HG03095 (cell line): Measurements from ENCODE around the gene UVRAG.
"Not testable (repeated sequence)": the region's sequence is repeated elsewhere in the genome, so short reads cannot be mapped to it uniquely, and the experiment has no call there.

Source experiments
- ATAC-seq: cut with Tn5 transposase; IDR thresholded peaks from one replicate; pipeline ENCODE4 v1.9.1; 2021; ENCODE audit warnings: moderate library complexity; ENCODE audit not compliant: unreplicated experiment

Gene UVRAG

DNA sequence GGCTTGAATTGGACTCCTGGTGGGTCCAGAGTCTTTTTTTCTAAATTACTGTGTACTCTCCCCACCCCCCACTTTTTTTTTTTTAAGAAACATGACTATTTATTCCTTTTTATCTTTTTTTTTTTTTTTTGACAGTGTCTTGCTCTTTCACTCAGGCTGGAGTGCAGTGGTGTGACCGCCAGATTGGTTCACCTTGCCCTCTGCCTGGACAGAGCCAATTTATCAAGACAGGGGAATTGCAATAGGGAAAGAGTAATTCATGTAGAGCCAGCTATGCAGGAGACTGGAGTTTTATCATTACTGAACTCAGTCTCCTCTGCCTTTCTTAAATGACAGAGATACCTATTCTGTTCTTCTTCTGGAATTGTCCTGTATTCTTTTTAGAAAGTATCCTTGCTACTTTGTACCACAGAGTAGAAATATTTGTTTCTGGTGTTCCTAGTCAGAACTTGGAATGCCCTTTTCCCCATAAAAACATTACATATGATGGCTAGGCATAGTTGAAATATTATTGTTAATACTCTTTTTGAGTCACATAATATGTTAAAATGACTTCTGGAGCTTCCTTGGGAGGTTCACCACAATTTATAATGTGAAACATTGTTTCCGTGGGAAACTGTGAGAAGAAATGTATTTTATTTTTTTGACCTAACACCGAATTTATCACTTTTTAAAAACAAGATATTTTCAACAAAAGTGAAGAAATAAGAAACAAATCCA lies 95.6 kb downstream of the UVRAG start:
- no peak for ATAC-seq

DNA sequence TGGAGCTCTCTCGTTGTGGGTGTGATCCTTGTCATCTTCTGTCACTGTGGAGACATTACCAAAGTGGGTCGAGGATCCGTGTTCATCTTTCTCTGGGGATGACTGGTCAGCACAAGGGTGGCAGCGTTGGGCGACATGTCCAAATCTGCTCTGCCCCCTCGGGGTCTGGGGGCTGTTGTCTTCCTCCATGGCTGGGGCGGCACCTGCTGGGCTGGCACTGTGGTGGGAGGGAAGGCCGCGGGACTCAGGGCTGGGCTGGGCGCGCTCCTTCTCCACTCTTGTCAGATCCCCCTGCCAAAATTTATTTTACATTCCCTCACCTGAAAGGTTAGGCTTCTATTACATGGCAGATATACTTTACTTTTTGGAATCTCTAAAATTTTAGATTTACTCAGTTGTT lies 96.4 kb downstream of the UVRAG start:
- no peak for ATAC-seq

DNA sequence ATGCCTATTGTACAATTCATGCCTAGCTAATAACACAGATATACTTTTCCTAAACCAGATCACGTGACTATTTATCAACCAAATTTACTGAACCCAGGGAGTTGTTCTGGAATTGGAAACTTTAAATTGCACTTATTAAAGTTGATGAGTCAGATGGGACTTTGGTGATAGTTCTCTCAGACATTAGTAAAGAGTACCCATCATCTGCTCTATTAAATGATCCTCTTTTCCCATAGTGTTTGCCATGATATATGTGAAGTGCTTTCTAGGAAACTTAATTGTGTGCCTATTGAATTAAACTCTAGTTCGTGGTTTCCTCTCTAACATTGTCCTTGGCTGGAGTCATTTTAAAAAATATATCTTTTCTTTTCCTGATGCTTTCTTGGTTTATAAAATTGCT lies 99.0 kb downstream of the UVRAG start:
- no peak for ATAC-seq

DNA sequence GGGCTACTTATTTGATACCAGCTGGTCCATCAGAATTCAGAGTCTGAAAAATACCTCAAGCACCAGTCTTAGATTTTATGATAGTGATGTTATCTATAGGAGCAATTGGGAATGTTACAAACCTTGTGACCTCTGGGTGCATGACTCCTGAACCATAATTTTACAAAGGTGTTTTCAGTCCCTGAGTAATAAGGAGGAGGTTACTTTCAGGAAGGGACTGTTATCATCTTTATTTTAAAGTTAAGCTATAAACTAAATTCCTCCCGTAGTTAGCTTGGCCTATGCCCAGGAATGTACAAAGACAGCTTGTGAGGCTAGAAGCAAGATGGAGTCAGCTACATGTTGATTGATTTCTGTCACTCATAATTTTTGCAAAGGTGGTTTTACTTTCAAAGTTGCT lies 101.9 kb downstream of the UVRAG start:
- ATAC-seq: no peak

- no peak for ATAC-seq
Measured at GRCh38 chr11:75918331-75918730, 103.3 kb downstream of the UVRAG start.

GRCh38 chr11:75919525-75919924 lies 104.5 kb downstream of the UVRAG start:
- no peak for ATAC-seq

- no peak for ATAC-seq
Measured at GRCh38 chr11:75920848-75921247, 105.8 kb downstream of the UVRAG start.

DNA sequence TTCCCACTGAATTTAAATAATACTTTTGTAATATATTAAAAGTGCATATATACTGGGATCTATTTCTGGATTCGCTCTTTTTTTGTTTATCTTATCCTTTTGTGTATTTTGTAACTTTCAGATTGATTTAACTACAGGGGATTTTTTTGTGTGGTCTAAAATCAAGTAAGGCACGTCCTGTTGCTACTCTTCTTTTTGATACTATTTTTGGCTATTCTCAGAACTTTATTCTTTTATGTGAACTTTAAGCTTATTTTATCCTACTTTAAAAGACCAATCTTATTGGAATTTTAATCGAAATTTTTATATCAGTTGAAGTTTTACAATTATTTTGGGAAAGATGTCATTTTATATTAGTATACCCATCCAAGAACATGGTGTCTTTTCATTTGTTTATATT lies 106.8 kb downstream of the UVRAG start:
- ATAC-seq: no peak

GRCh38 chr11:75924966-75925784 lies 110.2 kb downstream of the UVRAG start:
- no peak for ATAC-seq

DNA sequence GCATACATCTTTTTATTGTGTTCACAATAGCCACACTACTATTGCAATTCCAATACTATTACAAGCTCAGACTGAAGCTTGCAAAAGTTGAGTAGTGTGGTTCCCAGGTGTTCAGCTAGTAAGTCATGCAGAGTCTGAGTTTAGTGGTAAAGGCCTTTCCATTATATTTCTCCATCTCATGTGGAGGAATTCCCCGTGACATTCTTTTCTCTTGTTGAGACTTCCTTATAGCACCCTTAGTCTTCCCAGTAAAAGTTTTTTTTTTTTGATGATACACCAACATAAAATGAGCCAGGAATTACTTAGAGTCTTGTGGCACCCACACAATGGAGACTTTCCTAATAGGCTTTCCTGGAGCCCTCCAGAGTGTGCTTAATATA lies 110.8 kb downstream of the UVRAG start:
- ATAC-seq: no peak

DNA sequence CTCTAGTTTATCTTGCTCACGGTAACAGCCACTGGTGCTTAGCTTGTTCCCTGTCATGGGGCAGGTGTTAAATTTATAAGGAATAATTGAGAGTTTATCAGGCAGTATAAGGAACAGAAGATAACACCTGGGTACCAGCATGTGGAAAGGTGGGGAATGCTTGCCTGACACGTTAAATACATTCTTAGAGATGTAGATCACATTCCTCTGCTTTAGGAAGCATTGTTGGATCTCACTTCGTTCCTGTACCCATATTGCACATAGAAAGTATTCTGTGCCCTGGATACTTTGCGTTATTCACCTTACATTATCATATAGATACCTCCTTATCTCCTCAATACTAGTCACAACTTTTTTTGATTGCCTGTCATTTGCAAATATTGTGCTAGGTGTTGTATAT lies 114.7 kb downstream of the UVRAG start:
- no peak for ATAC-seq

- no peak for ATAC-seq
Measured at GRCh38 chr11:75930534-75930933, 115.5 kb downstream of the UVRAG start.

- ATAC-seq: no peak
Measured at GRCh38 chr11:75931124-75931523, 116.1 kb downstream of the UVRAG start.

DNA sequence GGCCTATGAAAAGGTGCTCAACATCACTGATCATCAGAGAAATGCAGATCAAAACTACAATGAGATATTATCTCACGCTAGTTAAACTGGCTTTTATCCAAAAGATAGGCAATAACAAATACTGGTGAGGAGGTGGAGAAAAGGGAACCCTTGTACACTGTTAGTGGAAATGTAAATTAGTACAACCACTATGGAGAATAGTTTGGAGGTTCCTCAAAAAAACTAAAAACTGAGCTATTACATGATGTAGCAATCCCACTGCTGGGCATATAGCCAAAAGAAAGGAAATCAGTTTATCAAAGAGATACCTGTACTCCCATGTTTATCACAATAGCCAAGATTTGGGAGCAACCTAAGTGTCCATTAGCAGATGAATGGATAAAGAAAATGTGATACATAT lies 118.7 kb downstream of the UVRAG start:
- not testable (repeated sequence) for ATAC-seq

DNA sequence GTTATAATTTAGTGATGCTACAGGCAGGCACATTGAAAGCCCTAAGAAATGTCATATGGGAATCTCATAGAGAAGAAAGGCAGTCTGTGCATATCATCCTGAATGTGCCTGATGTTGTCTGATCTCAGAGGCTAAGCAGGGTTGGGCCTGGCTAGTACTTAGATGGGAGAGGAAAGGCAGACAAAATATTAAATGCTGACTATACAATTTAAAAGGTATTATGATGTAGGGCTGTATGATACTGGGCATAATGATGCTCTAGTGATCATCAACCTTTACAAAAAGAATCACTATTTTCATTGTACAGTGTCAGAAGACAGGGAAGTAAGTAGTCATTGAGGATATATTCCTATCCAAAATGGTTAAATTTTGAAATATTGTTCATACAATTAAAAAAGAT lies 119.8 kb downstream of the UVRAG start:
- ATAC-seq: no peak

- ATAC-seq: no peak
Measured at GRCh38 chr11:75938543-75938942, 123.5 kb downstream of the UVRAG start.

GRCh38 chr11:75939516-75939915 lies 124.5 kb downstream of the UVRAG start:
- ATAC-seq: no peak

- no peak for ATAC-seq
Measured at GRCh38 chr11:75939992-75940391, 125.0 kb downstream of the UVRAG start.

DNA sequence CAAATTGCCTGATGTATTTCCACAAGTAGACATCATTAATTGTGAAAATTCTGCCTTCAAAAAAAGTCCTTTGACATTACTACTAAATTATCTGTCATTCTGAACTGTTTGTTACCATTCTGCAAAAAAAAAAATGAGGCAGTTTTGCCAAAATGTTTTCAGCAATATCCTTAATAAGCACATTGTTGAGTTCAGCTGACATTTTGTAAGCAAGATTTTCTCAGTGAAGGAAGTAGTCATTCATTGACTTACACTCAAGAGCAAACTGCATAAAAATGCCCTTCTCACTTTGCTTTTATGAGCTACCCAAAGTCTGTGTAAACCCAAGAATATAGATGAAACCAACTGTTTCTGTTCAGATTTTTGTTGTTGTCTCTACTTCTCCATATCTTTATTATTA lies 125.9 kb downstream of the UVRAG start:
- no peak for ATAC-seq

DNA sequence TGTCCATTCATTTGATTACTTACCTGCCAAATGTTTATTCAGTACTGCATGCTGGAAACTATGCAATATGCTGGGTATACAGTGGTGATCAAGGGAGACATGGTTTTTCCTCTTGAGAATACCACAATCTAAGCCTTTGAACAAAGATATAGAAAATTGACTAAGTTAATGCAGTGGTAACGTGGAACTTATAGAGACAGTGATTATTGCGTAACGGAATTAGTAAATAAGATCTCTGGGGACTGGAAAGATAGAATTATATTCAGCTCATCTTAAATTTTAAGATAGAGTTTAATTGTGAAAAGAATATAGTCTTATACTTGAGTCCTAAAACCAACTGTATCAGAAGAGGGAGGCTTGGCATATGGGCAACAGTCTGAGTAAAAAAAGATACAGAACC lies 129.5 kb downstream of the UVRAG start:
- no peak for ATAC-seq

DNA sequence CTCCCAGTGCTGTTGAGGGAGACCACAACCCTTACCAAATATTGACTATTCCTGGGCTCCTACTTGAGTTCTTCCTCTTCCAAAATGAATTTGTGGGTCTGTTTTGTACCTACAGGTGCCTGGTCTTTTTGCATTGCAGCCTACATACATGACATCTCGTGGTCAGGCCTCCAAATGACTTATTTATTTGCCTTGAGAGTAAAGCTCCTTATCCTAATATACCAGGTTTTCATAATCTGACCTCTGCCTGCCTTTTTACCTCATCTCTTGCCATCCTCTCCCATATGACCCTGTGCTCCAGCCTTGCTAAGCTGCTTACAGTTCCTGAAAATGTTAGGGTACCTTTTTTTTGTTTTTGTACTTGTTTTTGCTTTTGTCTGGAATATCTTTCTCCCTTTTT lies 130.4 kb downstream of the UVRAG start:
- no peak for ATAC-seq

GRCh38 chr11:75945947-75946346 lies 130.9 kb downstream of the UVRAG start:
- no peak for ATAC-seq
